Adrenal gland (tissue), 12 donors: ENCODE measurements around the gene IL12RB2. TPM values are rescaled to one million over a fixed set of nuclear protein-coding genes. Genes with fewer than 3 reads are reported as not detected.
A peak's percentile ranks its signal among the peaks of the same experiment; 100 is the strongest.

Experiments used
- DNase-seq, 7 donors: peaks; one replicate each; pipeline ENCODE4 v3.0.0-alpha.2; 2019 to 2020
- H3K27ac ChIP-seq, 5 donors: fragments of 200-600 bp; sonication (generic) in 4 of 5; 1 replicate in 3 of 5; 2 replicates in 2 of 5; pipeline versions ENCODE4 v1.5.1 to v1.8.0; 2016 to 2020; ENCODE audit warnings: mild to moderate bottlenecking in 1 of 5
- H3K27me3 ChIP-seq: fragments of 200-600 bp; 2 replicates; pipeline ENCODE4 v1.8.0; 2021
- H3K36me3 ChIP-seq, 2 donors: fragments of 200-600 bp; replicated peaks in 1 of 2; 1 replicate in 1 of 2; 2 replicates in 1 of 2; pipeline versions ENCODE4 v1.5.1 to v1.8.0; 2018 to 2022
- H3K4me1 ChIP-seq, 2 donors: fragments of 200-600 bp; replicated peaks in 1 of 2; 1 replicate in 1 of 2; 2 replicates in 1 of 2; pipeline versions ENCODE4 v1.5.1 to v1.8.0; 2018 to 2021
- H3K4me3 ChIP-seq, 4 donors: fragments of 200-600 bp; sonication (generic) in 3 of 4; one replicate each; pipeline ENCODE4 v1.5.1; 2016 to 2018
- H3K9me3 ChIP-seq, 3 donors: fragments of 200-600 bp; sonication (generic) in 1 of 3; replicated peaks in 1 of 3; 1 replicate in 2 of 3; 2 replicates in 1 of 3; pipeline versions ENCODE4 v1.5.1 to v1.8.0; 2016 to 2021
- POLR2A ChIP-seq, 2 donors: fragments of 450-650 bp; IDR thresholded peaks; one replicate each; pipeline ENCODE4 v1.6.1; 2017; ENCODE audit warnings: antibody characterized with exemption in 2 of 2, mild to moderate bottlenecking in 2 of 2, moderate library complexity in 1 of 2
- WGBS, 4 donors: extraction: QIAGEN DNeasy Blood & Tissue Kit in 2 of 4; methylation state at CpG; one replicate each; pipeline versions ENCODE4 v1.1.5 to v1.1.7; 2013 to 2017; 5-methylcytosine and 5-hydroxymethylcytosine counted together
- intact Hi-C, 2 donors: fragments of 100-400 bp; cut with DNase I; formaldehyde crosslinking; loops; one replicate each; pipeline versions ENCODE4 v1.14.1 to v1.15.0; 2022 to 2023
- polyA plus RNA-seq, 3 donors: library from polyadenylated mRNA; stranded (reverse); fragments of 200-250 nt in 2 of 3; fragments of 350-450 nt in 1 of 3; fragmentation: Illumina TruSeq in 1 of 3; extraction: RNeasy Lipid Tissue Mini Kit (QIAGEN cat#74804) in 1 of 3; gene quantifications; one replicate each; pipeline ENCODE4 v1.2.3, GENCODE V29; 2013 to 2014
- total RNA-seq, 9 donors: library from RNA; depleted of rRNA in 4 of 9; stranded (reverse); fragments of >200 nt in 4 of 9; fragments of 120-200 nt in 1 of 9; fragmentation: NEBNext Ultra II Directional in 1 of 9; extraction: Animal tissue kit (Norgen Biotek cat#: 25700) in 1 of 9; gene quantifications; one replicate each; pipeline versions ENCODE4 v1.1.0 to v1.2.4, GENCODE V29; 2013 to 2023
- TF ChIP-seq, protein P1 (sequence below), 6 experiments: fragments of 450-650 bp in 4 of 6; fragments of 200-600 bp in 2 of 6; sonication (generic) in 1 of 6; IDR thresholded peaks; 1 replicate in 5 of 6; 2 replicates in 1 of 6; pipeline versions ENCODE4 v1.5.1 to v1.8.0; 2016 to 2021; ENCODE audit warnings: antibody characterized with exemption in 6 of 6, mild to moderate bottlenecking in 2 of 6, moderate library complexity in 1 of 6
- donor health status: healthy with polysubstance abuse.
- donor health status: Bipolar disorder and iron deficiency.
- donor health status: DM: yes; HTN: yes; CAD: no.
- donor health status: DM: no; HTN: no; CAD: no.
- donor health status: DM: no; HTN: no; CAD: no.
- donor health status: DM: yes; HTN: yes; CAD: no.

IL12RB2 gene
- total and polyA plus RNA-seq, 12 donors, result 0.24 to 2.6 (median 0.55) TPM; not detected in 2

GRCh38 chr1:67355745-67356424, 48.2 kb downstream of the IL12RB2 start:
- WGBS, 4 donors, result 86 to 95% (median 95%) methylated on average over 3 of the region's 3 CpGs
- H3K9me3 ChIP-seq, result no peaks in the 10 kb centered on the region
- no peak overlapping the region for H3K4me3 ChIP-seq
- no peak for DNase-seq
- no peaks in the 10 kb centered on the region for H3K27me3 ChIP-seq
- no peaks in the 10 kb centered on the region for H3K4me1 ChIP-seq
- H3K36me3 ChIP-seq, result no peaks in the 10 kb centered on the region
- TF ChIP-seq, protein P1, sequence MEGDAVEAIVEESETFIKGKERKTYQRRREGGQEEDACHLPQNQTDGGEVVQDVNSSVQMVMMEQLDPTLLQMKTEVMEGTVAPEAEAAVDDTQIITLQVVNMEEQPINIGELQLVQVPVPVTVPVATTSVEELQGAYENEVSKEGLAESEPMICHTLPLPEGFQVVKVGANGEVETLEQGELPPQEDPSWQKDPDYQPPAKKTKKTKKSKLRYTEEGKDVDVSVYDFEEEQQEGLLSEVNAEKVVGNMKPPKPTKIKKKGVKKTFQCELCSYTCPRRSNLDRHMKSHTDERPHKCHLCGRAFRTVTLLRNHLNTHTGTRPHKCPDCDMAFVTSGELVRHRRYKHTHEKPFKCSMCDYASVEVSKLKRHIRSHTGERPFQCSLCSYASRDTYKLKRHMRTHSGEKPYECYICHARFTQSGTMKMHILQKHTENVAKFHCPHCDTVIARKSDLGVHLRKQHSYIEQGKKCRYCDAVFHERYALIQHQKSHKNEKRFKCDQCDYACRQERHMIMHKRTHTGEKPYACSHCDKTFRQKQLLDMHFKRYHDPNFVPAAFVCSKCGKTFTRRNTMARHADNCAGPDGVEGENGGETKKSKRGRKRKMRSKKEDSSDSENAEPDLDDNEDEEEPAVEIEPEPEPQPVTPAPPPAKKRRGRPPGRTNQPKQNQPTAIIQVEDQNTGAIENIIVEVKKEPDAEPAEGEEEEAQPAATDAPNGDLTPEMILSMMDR (IDR thresholded peaks at IDR 0.05), result no peak
- no peak for TF ChIP-seq POLR2A (IDR thresholded peaks at IDR 0.05)
- intact Hi-C loops, result no loop called here
- no peak overlapping the region for H3K27ac ChIP-seq

GRCh38 chr1:67359592-67359991, 51.9 kb downstream of the IL12RB2 start:
- WGBS, 4 donors, result 94 to 100% (median 99%) methylated on average over 1 of the region's 1 CpG

GRCh38 chr1:67361641-67362040, 54.0 kb downstream of the IL12RB2 start:
- H3K4me1 ChIP-seq, result no peaks in the 10 kb centered on the region
- H3K9me3 ChIP-seq, result no peaks in the 10 kb centered on the region
- H3K4me3 ChIP-seq, result no peak overlapping the region
- H3K27me3 ChIP-seq, result no peaks in the 10 kb centered on the region
- 92 to 98% (median 96%) methylated on average over 5 of the region's 5 CpGs for WGBS, 4 donors
- intact Hi-C loops, result no loop called here
- no peak for TF ChIP-seq POLR2A (IDR thresholded peaks at IDR 0.05)
- TF ChIP-seq, protein P1 (IDR thresholded peaks at IDR 0.05), result no peak
- no peak for DNase-seq
- no peaks in the 10 kb centered on the region for H3K36me3 ChIP-seq
- H3K27ac ChIP-seq, result no peak overlapping the region

More at GRCh38 chr1:67359592-67359991, 51.9 kb downstream of the IL12RB2 start:
- H3K27me3 ChIP-seq, result no peaks in the 10 kb centered on the region
- intact Hi-C loops, result no loop called here
- no peaks in the 10 kb centered on the region for H3K36me3 ChIP-seq
- no peak overlapping the region for H3K4me3 ChIP-seq
- H3K27ac ChIP-seq, result no peak overlapping the region
- DNase-seq, result no peak
- TF ChIP-seq POLR2A (IDR thresholded peaks at IDR 0.05), result no peak
- TF ChIP-seq, protein P1 (IDR thresholded peaks at IDR 0.05), result no peak
- H3K4me1 ChIP-seq, result no peaks in the 10 kb centered on the region
- H3K9me3 ChIP-seq, result no peaks in the 10 kb centered on the region

DNA sequence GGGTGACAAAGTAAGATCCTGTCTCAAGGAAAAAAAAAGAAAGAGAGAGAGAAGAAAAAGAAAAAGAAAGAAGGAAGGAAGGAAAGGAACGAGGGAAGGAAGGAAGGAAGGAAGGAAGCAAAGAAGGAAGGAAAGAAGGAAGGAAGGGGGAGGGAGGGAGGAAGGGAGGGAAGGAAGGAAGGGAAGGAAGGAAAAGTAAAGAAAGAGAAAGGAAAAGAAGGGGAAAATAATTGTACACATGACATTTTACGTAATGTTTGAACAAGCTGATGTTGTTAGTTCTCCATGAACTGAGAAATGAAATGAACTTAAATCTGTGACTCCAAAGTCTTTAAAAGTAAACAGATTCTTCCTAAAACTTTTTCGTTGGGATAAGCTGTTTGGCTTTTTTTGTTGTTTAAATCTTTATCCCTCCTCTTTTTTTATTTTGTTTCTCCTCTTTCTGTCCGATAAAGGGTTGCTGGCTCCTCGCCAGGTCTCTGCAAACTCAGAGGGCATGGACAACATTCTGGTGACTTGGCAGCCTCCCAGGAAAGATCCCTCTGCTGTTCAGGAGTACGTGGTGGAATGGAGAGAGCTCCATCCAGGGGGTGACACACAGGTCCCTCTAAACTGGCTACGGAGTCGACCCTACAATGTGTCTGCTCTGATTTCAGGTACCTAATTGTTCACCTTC, 59.8 kb downstream of the IL12RB2 start:
- no peaks in the 10 kb centered on the region for H3K36me3 ChIP-seq
- no peaks in the 10 kb centered on the region for H3K27me3 ChIP-seq
- no peak overlapping the region for H3K4me3 ChIP-seq
- TF ChIP-seq, protein P1 (IDR thresholded peaks at IDR 0.05), result peak in 1 of 6 experiments; percentile 22
- TF ChIP-seq POLR2A (IDR thresholded peaks at IDR 0.05), result no peak
- intact Hi-C loops, result no loop called here
- 40 to 52% (median 49%) methylated on average over 8 of the region's 8 CpGs for WGBS, 4 donors
- H3K4me1 ChIP-seq, result no peaks in the 10 kb centered on the region
- no peak overlapping the region for H3K27ac ChIP-seq
- no peaks in the 10 kb centered on the region for H3K9me3 ChIP-seq
- DNase-seq, result peak; percentile 34 to 83 (median 76)
